OCI-LY3 (cell line): ENCODE data around the gene CTBP2.

Experiments used
- CTCF ChIP-seq: fragments of 200-600, 300-600 bp; sonication (generic); IDR thresholded peaks from 2 replicates; pipeline ENCODE4 v1.5.1; 2014; ENCODE audit warnings: antibody characterized with exemption, low read length, low read depth
- EZH2phosphoT487 ChIP-seq: fragments of 200-600 bp; shearing (Covaris generic); IDR thresholded peaks from 2 replicates; pipeline ENCODE4 v1.6.1; 2018; ENCODE audit warnings: antibody characterized with exemption, mixed run types, low read depth

DNA sequence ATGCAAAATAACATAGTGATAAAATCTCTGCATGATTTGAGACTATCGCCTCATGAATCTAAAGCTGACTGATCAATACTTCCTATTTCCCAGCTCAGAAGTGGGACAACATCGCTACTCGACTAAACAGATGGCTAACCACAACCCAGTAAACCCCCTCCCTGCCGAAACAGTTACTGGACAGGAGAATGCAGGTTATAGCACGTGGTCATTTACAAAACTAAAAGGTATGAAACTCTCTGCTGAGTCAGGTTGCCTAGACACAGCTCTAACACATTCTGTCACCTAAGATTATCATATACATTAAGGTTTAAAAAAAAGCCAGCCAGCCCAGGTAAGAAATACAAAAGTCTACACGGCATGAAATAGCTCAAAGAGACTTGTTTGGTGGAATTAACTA, 64.0 kb downstream of the CTBP2 start:
- TF ChIP-seq EZH2phosphoT487 = no peak
- TF ChIP-seq CTCF = no peak
